HG03342 (cell line): ENCODE data around the gene ANAPC16.
"Not testable (repeated sequence)": the region's sequence is repeated elsewhere in the genome, so short reads cannot be mapped to it uniquely, and the experiment has no call there.

Experiments
- ATAC-seq: cut with Tn5 transposase; IDR thresholded peaks from one replicate; pipeline ENCODE4 v1.9.1; 2021; ENCODE audit warnings: mild to moderate bottlenecking, moderate library complexity; ENCODE audit not compliant: unreplicated experiment

The ANAPC16 gene

GRCh38 chr10:72261784-72262404, 46.1 kb downstream of the ANAPC16 start:
- peak; percentile 9 for ATAC-seq

DNA sequence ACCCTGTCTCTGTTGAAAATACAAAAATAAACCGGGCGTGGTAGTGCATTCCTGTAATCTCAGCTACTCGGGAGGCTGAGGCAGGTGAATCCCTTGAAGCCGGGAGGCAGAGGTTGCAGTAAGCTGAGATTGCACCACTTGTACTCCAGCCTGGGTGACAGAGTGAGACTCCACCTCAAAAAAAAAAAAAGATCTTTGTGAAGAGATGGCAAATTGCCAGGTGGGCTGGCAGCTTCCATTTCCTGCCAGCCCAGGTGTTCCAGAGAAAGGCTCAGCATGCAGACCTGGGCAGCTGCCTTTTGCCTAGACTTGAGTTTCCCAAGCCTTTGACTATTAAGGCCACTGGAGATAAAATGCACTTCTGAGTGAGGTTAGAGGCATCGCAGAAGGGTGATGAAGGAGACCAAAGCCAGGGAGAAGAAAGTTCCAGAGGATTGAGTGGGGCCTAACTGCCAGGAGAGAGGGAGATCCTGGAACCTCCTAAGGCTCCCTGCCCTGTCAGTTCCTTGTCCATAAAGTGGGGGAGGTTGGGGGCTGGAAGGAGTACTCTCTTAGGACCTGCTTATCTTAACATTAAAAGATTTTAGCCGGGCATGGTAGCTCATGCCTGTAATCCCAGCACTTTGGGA, 47.9 kb downstream of the ANAPC16 start:
- ATAC-seq = no peak

DNA sequence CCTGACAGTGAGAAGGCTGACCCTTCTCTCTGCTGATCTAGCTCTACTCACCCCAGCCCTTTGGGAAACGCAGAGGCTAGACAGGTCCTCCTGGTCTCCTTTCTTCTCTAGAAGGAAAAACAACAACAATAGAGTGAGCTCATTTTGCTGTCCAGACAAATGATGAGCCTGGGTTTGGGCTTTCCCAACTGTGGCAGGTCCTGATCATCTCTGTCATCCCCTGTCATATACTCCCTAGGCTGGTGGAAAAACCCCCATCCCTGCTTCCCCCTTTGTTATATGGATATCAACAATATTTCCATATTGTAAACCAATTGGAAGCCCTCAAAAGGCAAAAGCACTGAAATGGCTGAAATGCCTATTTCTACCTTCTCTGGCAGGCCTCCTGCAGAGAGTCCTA, 48.7 kb downstream of the ANAPC16 start:
- no peak for ATAC-seq

DNA sequence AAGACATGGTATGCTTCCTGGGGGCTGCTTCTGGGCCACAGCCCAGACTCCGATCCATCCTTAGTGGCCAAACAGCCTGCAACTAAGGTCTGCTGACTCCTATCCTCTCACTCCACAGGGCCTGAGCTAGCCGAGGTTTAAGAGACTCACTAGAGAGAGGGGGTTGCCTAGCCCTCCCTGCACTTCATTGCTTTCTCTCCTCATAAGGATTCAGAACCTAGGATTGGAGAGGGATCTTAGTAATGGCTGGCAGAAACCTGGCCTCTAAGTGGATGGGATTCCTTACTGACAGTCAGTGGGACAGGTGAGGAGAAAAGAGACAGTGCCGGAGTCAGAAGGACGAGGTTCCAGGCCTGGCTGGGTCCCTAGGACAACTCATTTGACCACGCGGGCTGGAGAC, 49.7 kb downstream of the ANAPC16 start:
- ATAC-seq = no peak

DNA sequence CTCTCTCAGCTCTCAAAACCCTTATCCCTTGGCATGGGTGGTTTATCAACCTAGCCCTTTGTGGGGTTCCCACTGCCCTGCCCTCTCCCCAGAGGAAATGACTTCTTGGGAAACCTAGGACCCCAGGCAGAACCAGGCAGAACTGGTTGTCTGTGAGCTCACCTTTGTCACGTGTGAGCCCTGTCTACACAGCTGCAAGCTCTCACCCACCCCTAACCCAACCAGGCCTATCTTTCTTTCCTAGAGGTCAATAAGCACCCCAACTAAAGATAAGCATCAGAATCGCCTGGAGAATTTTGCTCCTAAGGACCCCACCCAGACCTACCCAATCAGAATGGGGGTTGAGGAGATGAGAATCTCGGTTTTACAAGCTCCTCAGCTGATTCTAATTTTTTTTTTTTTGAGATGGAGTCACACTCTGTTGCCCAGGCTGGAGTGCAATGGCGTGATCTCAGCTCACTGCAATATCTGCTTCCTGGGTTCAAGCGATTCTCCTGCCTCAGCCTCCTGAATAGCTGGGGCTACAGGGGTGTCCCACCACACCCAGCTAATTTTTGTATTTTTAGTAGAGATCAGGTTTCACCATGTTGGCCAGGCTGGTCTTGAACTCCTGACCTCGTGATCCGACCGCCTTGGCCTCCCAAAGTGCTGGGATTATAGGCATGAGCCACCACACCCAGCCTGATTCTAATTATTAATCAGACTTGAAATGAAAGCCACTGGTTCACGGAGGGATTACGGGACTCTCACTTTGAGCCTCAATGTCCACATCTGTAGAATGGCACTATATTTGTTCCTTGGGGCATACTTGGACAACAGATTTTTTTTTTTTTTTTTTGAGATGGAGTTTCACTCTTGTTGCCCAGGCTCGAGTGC, 50.4 kb downstream of the ANAPC16 start:
- no peak for ATAC-seq

DNA sequence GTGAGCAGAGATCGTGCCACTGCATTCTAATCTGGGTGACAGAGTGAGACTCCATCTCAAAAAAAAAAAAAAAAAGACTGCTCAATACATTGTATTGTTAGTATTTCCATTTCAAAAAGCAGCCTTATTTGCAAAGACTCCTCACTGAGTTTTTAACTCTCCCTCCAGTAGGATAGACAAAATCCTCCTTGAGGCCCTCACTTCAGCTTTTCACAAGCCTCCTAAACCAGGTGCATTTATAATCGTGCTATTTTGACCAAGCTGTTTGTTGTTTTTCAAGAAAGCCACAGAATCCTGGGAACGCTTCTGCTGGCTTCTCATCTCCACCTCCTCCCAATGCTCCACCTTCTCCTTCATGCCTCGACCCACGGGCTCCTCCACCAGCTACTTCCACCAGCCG, 51.6 kb downstream of the ANAPC16 start:
- ATAC-seq = no peak

GRCh38 chr10:72267819-72268399, 52.1 kb downstream of the ANAPC16 start:
- no peak for ATAC-seq

DNA sequence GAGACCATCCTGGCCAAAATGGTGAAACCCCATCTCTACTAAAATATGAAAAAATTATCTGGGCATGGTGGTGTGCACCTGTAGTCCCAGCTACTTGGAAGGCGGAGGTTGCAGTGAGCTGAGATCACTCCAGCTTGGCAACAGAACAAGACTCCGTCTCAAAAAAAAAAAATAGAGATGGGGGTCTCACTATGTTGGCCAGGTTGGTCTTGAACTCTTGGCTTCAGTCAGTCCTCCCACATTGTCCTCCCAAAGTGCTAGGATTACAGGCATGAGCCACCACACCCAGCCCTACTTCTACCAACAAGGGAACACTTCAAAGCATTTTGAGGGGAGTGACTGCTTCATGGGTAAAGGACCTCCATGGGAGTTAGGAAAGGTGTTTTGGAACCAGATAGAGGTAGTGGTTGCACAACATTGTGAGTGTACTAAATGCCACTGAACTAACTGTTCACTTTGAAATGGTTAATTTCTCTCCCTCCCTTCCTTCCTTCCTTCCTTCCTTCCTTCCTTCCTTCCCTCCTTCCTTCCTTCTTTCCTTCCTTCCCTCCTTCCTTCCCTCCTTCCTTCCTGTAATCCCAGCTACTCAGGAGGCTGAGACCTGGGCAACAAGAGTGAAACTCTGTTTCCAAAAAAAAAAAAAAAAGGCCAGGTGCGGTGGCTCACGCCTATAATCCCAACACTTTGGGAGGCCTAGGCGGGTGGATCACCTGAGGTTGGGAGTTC, 52.8 kb downstream of the ANAPC16 start:
- not testable (repeated sequence) for ATAC-seq

- no peak for ATAC-seq
Measured at GRCh38 chr10:72270607-72271281, 54.9 kb downstream of the ANAPC16 start.

DNA sequence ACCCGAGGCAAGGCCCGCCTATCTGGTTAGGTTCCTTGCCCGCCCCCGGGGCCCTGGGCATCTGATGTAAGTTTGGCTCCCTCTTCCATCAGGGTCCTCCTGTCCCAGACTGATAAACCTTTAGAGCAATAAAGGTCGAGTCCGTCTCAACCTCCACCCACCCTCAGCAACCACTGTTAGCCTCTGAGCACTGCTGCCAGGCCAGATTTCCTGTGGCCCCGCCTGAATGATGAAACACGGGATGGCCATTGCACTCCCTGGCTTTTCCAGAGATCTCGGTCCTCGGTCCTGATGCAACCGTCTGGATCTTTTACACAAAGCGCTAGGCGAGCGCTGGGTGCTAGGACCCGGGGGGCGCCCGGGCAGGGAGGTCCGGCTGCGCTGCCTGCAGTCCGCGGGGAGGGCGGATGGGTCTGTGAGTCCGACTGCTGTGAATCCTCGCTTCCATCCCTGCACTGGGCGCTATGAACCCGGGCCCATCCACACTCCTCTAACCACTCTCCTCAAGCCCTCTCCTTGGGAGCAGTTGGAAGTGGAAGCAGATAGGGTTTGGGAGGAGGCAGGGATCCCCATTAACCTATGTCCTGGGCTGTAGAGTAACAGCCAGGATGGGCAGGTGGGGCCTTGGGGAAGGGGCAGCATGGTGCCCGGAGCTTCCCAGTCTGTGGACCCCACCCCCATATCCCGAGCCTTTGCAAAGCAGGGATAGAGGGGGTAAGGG, 57.0 kb downstream of the ANAPC16 start:
- no peak for ATAC-seq

DNA sequence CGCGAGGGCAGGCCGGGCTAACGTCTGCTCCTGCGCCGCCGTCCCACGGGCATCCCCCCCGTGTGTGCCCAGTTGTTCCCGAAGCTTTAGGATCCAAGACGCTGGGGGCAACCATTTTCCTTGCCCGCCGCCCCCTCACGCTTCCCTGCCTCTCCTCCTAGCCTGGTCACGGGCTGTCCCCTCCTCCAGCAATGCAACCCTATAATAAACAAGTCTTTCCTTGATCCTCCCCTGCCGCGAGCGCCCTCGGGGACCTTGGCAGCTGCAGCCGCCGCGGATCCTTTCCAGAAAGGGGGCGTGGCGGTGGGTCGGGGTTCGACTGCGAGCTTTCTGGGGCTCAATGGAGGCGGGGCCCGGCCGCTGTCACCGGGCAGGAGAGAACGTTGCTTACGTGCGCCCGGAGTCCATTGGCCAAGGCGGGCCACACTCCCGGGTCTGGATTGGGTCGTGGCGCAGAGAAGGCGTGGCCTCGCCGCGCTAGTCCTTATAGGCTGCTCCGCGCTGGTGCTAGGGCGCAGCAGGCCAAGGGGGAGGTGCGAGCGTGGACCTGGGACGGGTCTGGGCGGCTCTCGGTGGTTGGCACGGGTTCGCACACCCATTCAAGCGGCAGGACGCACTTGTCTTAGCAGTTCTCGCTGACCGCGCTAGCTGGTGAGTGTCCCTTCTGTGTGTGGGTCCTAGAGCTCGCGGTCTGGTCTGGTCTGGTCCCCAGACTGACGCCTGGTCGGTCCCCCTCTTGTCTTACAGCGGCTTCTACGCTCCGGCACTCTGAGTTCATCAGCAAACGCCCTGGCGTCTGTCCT, 57.8 kb downstream of the ANAPC16 start, which contains the start of gene DDIT4:
Gene DDIT4, plus strand, starts transcription at position 515 of the 803 bp plus-strand sequence. CDS start 293 bp downstream, outside the sequence.
- ATAC-seq = peak; percentile 92

GRCh38 chr10:72274213-72274729, 58.5 kb downstream of the ANAPC16 start:
- ATAC-seq = peak; percentile 0

GRCh38 chr10:72274730-72275350, 59.0 kb downstream of the ANAPC16 start:
- ATAC-seq = no peak

- ATAC-seq = no peak
Measured at GRCh38 chr10:72275351-72276012, 59.7 kb downstream of the ANAPC16 start.

GRCh38 chr10:72276013-72276387, 60.2 kb downstream of the ANAPC16 start:
- ATAC-seq = no peak

- ATAC-seq = no peak
Measured at GRCh38 chr10:72276421-72277339, 60.9 kb downstream of the ANAPC16 start.
